HepG2 (cell line): ENCODE results near the gene ACTR10. TPM values are rescaled to one million over a fixed set of nuclear protein-coding genes. Genes with fewer than 3 reads are reported as not detected.
A peak's percentile ranks its signal among the peaks of the same experiment; 100 is the strongest.

Source experiments
- ATAC-seq: fragments of 200-7000 bp; cut with Tn5 transposase; 3 replicates; pipeline ENCODE4 v1.9.1; 2020; ENCODE audit warnings: mild to moderate bottlenecking, moderate library complexity
- BruUV-seq: library from RNA; stranded (reverse); fragments of 400-500 nt; replicated peaks from 2 replicates; lab custom pipeline; 2021; lab: Mats Ljungman, UMichigan
- CTCF ChIA-PET: fragments of 300-600 bp; formaldehyde crosslinking; extraction: SDS; loops from one replicate; lab custom pipeline; 2021; ENCODE audit warnings: low total read pairs, inconsistent platforms, low intra/inter-chr PET ratio; lab: Yijun Ruan, JAX
- POLR2A ChIA-PET: fragments of 350-600 bp; sonication (Branson Sonifier 250); formaldehyde crosslinking; loops from one replicate; lab custom pipeline; 2020; ENCODE audit warnings: antibody characterized with exemption, inconsistent platforms; lab: Yijun Ruan, JAX
- DNase-seq: peaks from one replicate; pipeline ENCODE4 v3.0.0-alpha.2; 2015; ENCODE audit warnings: low spot score
- FAIRE-seq: peaks from 3 replicates; lab custom pipeline; 2011; peaks lifted over from hg19 to GRCh38; lab: Jason Lieb, UNC
- H2AFZ ChIP-seq: one replicate; pipeline ENCODE4 v1.6.1; 2011; ENCODE audit warnings: low read length, inconsistent platforms
- H3K27ac ChIP-seq: fragments of 300-600 bp; 3 replicates; pipeline ENCODE4 v1.8.0; 2011; ENCODE audit warnings: mixed run types, mild to moderate bottlenecking, mixed read lengths, low read length, inconsistent platforms; ENCODE audit not compliant: insufficient read depth; ENCODE audit errors: extremely low read length
- H3K27me3 ChIP-seq, 2 experiments: fragments of 200-600 bp in 1 of 2; 2 replicates in 1 of 2; 3 replicates in 1 of 2; pipeline versions ENCODE4 v1.6.0 to v1.8.0; 2011; ENCODE audit warnings: low read length in 2 of 2, mild to moderate bottlenecking in 2 of 2, moderate library complexity in 2 of 2, inconsistent platforms in 1 of 2; ENCODE audit not compliant: insufficient read depth in 2 of 2, control insufficient read depth in 1 of 2
- H3K36me3 ChIP-seq, 2 experiments: fragments of 200-600 bp in 1 of 2; replicated peaks in 1 of 2; 2 replicates in 1 of 2; 3 replicates in 1 of 2; pipeline versions ENCODE4 v1.5.1 to v1.8.0; 2011; ENCODE audit warnings: low read length in 2 of 2, inconsistent platforms in 1 of 2; ENCODE audit not compliant: insufficient read depth in 2 of 2, control insufficient read depth in 1 of 2
- H3K4me1 ChIP-seq: 2 replicates; pipeline ENCODE4 v1.5.1; 2012; ENCODE audit warnings: low read length, inconsistent platforms; ENCODE audit not compliant: insufficient read depth
- H3K4me2 ChIP-seq: 2 replicates; pipeline ENCODE4 v1.6.0; 2011; ENCODE audit warnings: low read depth, low read length, inconsistent platforms
- H3K4me3 ChIP-seq, 3 experiments: fragments of 200-600 bp in 1 of 3; sonication (generic), shearing (Covaris generic) in 1 of 3; replicated peaks in 1 of 3; 2 replicates each; pipeline ENCODE4 v1.5.1; 2011 to 2016; ENCODE audit warnings: low read length in 3 of 3, inconsistent platforms in 2 of 3, low read depth in 2 of 3, mild to moderate bottlenecking in 2 of 3, control low read depth in 1 of 3, mixed read lengths in 1 of 3; ENCODE audit not compliant: insufficient read depth in 1 of 3
- H3K79me2 ChIP-seq: one replicate; pipeline ENCODE4 v1.6.1; 2011; ENCODE audit warnings: low read length, inconsistent platforms; ENCODE audit not compliant: insufficient read depth
- H3K9ac ChIP-seq: 2 replicates; pipeline ENCODE4 v1.6.0; 2011; ENCODE audit warnings: mild to moderate bottlenecking, low read depth, low read length, inconsistent platforms; ENCODE audit not compliant: insufficient read depth
- H3K9me3 ChIP-seq: 2 replicates; pipeline ENCODE4 v1.5.1; 2012; ENCODE audit warnings: mild to moderate bottlenecking, low read length
- H4K20me1 ChIP-seq: 2 replicates; pipeline ENCODE4 v1.6.0; 2011; ENCODE audit warnings: inconsistent platforms, mild to moderate bottlenecking, low read length, moderate library complexity; ENCODE audit not compliant: insufficient read depth
- AGO1 ChIP-seq: fragments of 200-400 bp; formaldehyde crosslinking; IDR thresholded peaks from 2 replicates; pipeline ENCODE4 v1.6.1; 2017; ENCODE audit warnings: mild to moderate bottlenecking, low read depth, low read length, moderate library complexity; ENCODE audit not compliant: poor library complexity, severe bottlenecking
- CTCF ChIP-seq: sonication (generic); formaldehyde crosslinking; IDR thresholded peaks from 2 replicates; pipeline ENCODE4 v1.5.0; 2020; ENCODE audit warnings: mild to moderate bottlenecking, missing genetic modification reagents, moderate library complexity
- HMG20B ChIP-seq: conservative IDR thresholded peaks from 2 replicates; pipeline ENCODE4 v1.6.1; 2016; ENCODE audit warnings: missing genetic modification reagents, missing compliant biosample characterization
- HNRNPLL ChIP-seq: fragments of 200-400 bp; formaldehyde crosslinking; IDR thresholded peaks from 2 replicates; pipeline ENCODE4 v1.6.1; 2017; ENCODE audit warnings: mild to moderate bottlenecking, low read depth, low read length; ENCODE audit not compliant: poor library complexity, severe bottlenecking
- IRF2 ChIP-seq: IDR thresholded peaks from 2 replicates; pipeline ENCODE4 v1.6.1; 2018; ENCODE audit warnings: missing genetic modification reagents, missing compliant biosample characterization
- NCOA2 ChIP-seq: sonication (generic); formaldehyde crosslinking; IDR thresholded peaks from 2 replicates; pipeline ENCODE4 v1.8.0; 2022; ENCODE audit warnings: inconsistent platforms
- SKI ChIP-seq: fragments of 450-650 bp; IDR thresholded peaks from one replicate; pipeline ENCODE4 v1.6.1; 2018; ENCODE audit warnings: mild to moderate bottlenecking; ENCODE audit not compliant: partially characterized antibody
- ZBTB38 ChIP-seq: sonication (generic); formaldehyde crosslinking; IDR thresholded peaks from 2 replicates; pipeline ENCODE4 v1.5.1; 2020; ENCODE audit warnings: mild to moderate bottlenecking, missing genetic modification reagents
- ZNF430 ChIP-seq: sonication (generic); formaldehyde crosslinking; IDR thresholded peaks from 2 replicates; pipeline ENCODE4 v1.9.0; 2021; ENCODE audit warnings: mild to moderate bottlenecking, missing genetic modification reagents
- ZNF619 ChIP-seq: sonication (generic); formaldehyde crosslinking; IDR thresholded peaks from 2 replicates; pipeline ENCODE4 v1.4.0; 2020; ENCODE audit warnings: mild to moderate bottlenecking, missing genetic modification reagents
- WGBS: methylation state at CpG from one replicate; pipeline ENCODE4 v1.1.6; 2017; ENCODE audit warnings: low lambda C conversion rate; 5-methylcytosine and 5-hydroxymethylcytosine counted together
- in situ Hi-C: cut with HindIII; loops from 2 replicates; pipeline ENCODE4 v1.10.0; 2017; ENCODE audit warnings: low pct_unique_long_range_greater_than_20kb; ENCODE audit not compliant: extremely low pct_ligation_motif_present
- intact Hi-C: fragments of 100-400 bp; cut with micrococcal nuclease; formaldehyde crosslinking; loops from one replicate; pipeline ENCODE4 v1.10.0; 2022; ENCODE audit not compliant: unreplicated experiment
- polyA plus RNA-seq, 8 experiments: library from polyadenylated mRNA; depleted of rRNA in 3 of 8; stranded (reverse) in 7 of 8; unstranded in 1 of 8; fragments of >200 nt; fragmentation: Illumina TruSeq in 4 of 8; extraction: Trizol in 4 of 8; gene quantifications; 2 replicates each; pipeline versions ENCODE4 v1.2.1 to v1.2.3, GENCODE V29; 2011 to 2016; ENCODE audit warnings: low read depth in 4 of 8, missing spikeins in 1 of 8, mixed read lengths in 1 of 8; ENCODE audit not compliant: insufficient read depth in 1 of 8
- total RNA-seq, 5 experiments: library from RNA; depleted of rRNA; stranded (reverse); fragments of >200 nt; fragmentation: Illumina TruSeq; extraction: Trizol; gene quantifications; 2 replicates each; pipeline ENCODE4 v1.2.3, GENCODE V29; 2016; ENCODE audit warnings: low read depth in 1 of 5
- TF ChIP-seq, protein P1 (sequence below), 2 experiments: sonication (generic) in 1 of 2; formaldehyde crosslinking in 1 of 2; IDR thresholded peaks; 2 replicates each; pipeline versions ENCODE4 v1.6.1 to v1.9.0; 2014 to 2022; ENCODE audit warnings: antibody characterized with exemption in 1 of 2, borderline replicate concordance in 1 of 2, inconsistent platforms in 1 of 2, low read depth in 1 of 2, missing genetic modification reagents in 1 of 2
- TF ChIP-seq, protein P2 (sequence below): sonication (generic); formaldehyde crosslinking; IDR thresholded peaks from 2 replicates; pipeline ENCODE4 v1.4.0; 2020; ENCODE audit warnings: missing genetic modification reagents

ACTR10 gene
- total and polyA plus RNA-seq, 2 of the 13 experiments (the other 11 are each of a cell fraction or from before 2014, with no cell fraction given), result 30.0 to 41.3 TPM

GRCh38 chr14:58152014-58152857 lies 47.7 kb upstream of the ACTR10 start, which contains the start of gene ARMH4:
Gene ARMH4, minus strand, starts transcription at chr14:58152213. Its CDS starts 12,855 bp downstream, at chr14:58139358.
- Histone ChIP-seq H3K4me2 (peak within 1 kb of the TSS; percentile 94), H3K9ac (peak within 1 kb of the TSS; percentile 18; the same call in 1 of the 2 replicates), H3K4me3 (peak within 1 kb of the TSS; percentile 47 to 69 (median 67)), H3K4me1 (peaks cover 9% of the 10 kb centered on the region), H3K36me3 (no peaks in the 10 kb centered on the region), H3K27me3 (peaks cover 1 to 29% of the 10 kb centered on the region in 2 experiments; a peak in 4 of 5 replicates), H4K20me1 (no peaks in the 10 kb centered on the region), H3K27ac (no peak within 1 kb of the TSS), H3K79me2 (no peaks in the 10 kb centered on the region), H2AFZ (no peak within 1 kb of the TSS), H3K9me3 (no peaks in the 10 kb centered on the region)
- FAIRE-seq, result no peak
- peak; percentile 97 for ATAC-seq
- in situ Hi-C loops (no loop called here), intact Hi-C loops (no loop called here)
- BruUV-seq, result no TSS peak
- DNase-seq, result peak; percentile 63
- POLR2A ChIA-PET, result no interaction called here
- CTCF ChIA-PET, result no interaction called here
- 0% methylated on average over 3 of the region's 70 CpGs for WGBS
- TF ChIP-seq AGO1, result peak; percentile 40
- peak; percentile 12; the same call in 1 of the 2 replicates for TF ChIP-seq CTCF
- no peak for TF ChIP-seq NCOA2
- TF ChIP-seq, protein P1, sequence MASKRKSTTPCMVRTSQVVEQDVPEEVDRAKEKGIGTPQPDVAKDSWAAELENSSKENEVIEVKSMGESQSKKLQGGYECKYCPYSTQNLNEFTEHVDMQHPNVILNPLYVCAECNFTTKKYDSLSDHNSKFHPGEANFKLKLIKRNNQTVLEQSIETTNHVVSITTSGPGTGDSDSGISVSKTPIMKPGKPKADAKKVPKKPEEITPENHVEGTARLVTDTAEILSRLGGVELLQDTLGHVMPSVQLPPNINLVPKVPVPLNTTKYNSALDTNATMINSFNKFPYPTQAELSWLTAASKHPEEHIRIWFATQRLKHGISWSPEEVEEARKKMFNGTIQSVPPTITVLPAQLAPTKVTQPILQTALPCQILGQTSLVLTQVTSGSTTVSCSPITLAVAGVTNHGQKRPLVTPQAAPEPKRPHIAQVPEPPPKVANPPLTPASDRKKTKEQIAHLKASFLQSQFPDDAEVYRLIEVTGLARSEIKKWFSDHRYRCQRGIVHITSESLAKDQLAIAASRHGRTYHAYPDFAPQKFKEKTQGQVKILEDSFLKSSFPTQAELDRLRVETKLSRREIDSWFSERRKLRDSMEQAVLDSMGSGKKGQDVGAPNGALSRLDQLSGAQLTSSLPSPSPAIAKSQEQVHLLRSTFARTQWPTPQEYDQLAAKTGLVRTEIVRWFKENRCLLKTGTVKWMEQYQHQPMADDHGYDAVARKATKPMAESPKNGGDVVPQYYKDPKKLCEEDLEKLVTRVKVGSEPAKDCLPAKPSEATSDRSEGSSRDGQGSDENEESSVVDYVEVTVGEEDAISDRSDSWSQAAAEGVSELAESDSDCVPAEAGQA (IDR thresholded peaks at IDR 0.05; ENCODE audit: low read depth), result no peak
- TF ChIP-seq, protein P1 (CRISPR knock-in tag; IDR thresholded peaks at IDR 0.05; ENCODE audit: borderline replicate concordance), result no peak
- TF ChIP-seq, protein P2, sequence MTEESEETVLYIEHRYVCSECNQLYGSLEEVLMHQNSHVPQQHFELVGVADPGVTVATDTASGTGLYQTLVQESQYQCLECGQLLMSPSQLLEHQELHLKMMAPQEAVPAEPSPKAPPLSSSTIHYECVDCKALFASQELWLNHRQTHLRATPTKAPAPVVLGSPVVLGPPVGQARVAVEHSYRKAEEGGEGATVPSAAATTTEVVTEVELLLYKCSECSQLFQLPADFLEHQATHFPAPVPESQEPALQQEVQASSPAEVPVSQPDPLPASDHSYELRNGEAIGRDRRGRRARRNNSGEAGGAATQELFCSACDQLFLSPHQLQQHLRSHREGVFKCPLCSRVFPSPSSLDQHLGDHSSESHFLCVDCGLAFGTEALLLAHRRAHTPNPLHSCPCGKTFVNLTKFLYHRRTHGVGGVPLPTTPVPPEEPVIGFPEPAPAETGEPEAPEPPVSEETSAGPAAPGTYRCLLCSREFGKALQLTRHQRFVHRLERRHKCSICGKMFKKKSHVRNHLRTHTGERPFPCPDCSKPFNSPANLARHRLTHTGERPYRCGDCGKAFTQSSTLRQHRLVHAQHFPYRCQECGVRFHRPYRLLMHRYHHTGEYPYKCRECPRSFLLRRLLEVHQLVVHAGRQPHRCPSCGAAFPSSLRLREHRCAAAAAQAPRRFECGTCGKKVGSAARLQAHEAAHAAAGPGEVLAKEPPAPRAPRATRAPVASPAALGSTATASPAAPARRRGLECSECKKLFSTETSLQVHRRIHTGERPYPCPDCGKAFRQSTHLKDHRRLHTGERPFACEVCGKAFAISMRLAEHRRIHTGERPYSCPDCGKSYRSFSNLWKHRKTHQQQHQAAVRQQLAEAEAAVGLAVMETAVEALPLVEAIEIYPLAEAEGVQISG (CRISPR knock-in tag), result 0 out of 2 replicates have a peak, but pooled peaks have one; percentile 21
- peak; percentile 95 for TF ChIP-seq HNRNPLL
- TF ChIP-seq HMG20B (CRISPR knock-in tag), result no peak
- TF ChIP-seq IRF2 (CRISPR knock-in tag), result no peak
- no peak for TF ChIP-seq ZNF619 (CRISPR knock-in tag)
- 0 out of 2 replicates have a peak, but pooled peaks have one; percentile 18 for TF ChIP-seq ZBTB38 (CRISPR knock-in tag)
- peak; percentile 50 for TF ChIP-seq SKI
- TF ChIP-seq ZNF430, result no peak
